Measurements from ENCODE around the gene SMO. TPM values are rescaled to one million over a fixed set of nuclear protein-coding genes. Genes with fewer than 3 reads are reported as not detected.

SMO gene
- total RNA-seq, 1 experiment from 2014 or later = 15.7 TPM

GRCh38 chr7:129210989-129211312, 22.5 kb downstream of the SMO start:
- Histone ChIP-seq H2AFZ (ENCODE audit: low read length) (no peak overlapping the region), H3K36me3 (ENCODE audit: low read depth, low read length) (no peaks in the 10 kb centered on the region), H3K27ac (ENCODE audit: low read length) (no peak overlapping the region), H3F3A (ENCODE audit: low read length, unreplicated experiment) (no peaks in the 10 kb centered on the region), H4K20me1 (ENCODE audit: low read length) (no peaks in the 10 kb centered on the region), H3K4me3 (ENCODE audit: low read length) (no peak overlapping the region), H3K9me2 (replicated peaks; ENCODE audit: low read length) (no peaks in the 10 kb centered on the region), H3K79me2 (ENCODE audit: low read length) (no peaks in the 10 kb centered on the region), H3K9me3 (ENCODE audit: low read length) (no peaks in the 10 kb centered on the region), H3K4me1 (ENCODE audit: insufficient read depth, low read length) (no peaks in the 10 kb centered on the region), H3K9ac (ENCODE audit: low read length) (no peak overlapping the region), H3K4me2 (ENCODE audit: low read length) (no peak overlapping the region), H3K27me3 (ENCODE audit: low read length) (no peaks in the 10 kb centered on the region)
- TF ChIP-seq EZH2phosphoT487 (IDR thresholded peaks at IDR 0.05; ENCODE audit: borderline replicate concordance, low read length) (no peak), EZH2 (IDR thresholded peaks at IDR 0.05; ENCODE audit: low read length, unreplicated experiment) (no peak)
- TF ChIP-seq, protein P1, sequence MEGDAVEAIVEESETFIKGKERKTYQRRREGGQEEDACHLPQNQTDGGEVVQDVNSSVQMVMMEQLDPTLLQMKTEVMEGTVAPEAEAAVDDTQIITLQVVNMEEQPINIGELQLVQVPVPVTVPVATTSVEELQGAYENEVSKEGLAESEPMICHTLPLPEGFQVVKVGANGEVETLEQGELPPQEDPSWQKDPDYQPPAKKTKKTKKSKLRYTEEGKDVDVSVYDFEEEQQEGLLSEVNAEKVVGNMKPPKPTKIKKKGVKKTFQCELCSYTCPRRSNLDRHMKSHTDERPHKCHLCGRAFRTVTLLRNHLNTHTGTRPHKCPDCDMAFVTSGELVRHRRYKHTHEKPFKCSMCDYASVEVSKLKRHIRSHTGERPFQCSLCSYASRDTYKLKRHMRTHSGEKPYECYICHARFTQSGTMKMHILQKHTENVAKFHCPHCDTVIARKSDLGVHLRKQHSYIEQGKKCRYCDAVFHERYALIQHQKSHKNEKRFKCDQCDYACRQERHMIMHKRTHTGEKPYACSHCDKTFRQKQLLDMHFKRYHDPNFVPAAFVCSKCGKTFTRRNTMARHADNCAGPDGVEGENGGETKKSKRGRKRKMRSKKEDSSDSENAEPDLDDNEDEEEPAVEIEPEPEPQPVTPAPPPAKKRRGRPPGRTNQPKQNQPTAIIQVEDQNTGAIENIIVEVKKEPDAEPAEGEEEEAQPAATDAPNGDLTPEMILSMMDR (conservative IDR thresholded peaks at IDR 0.05; ENCODE audit: low read depth, low read length) = no peak
- ChIA-PET CTCF (interaction anchor here (1.2 to 2.3 kb wide), 2 partner anchors 47 to 132 kb away, joined by 4 to 26 read pairs; no protein-coding TSS in a partner anchor), POLR2A (ENCODE audit: unreplicated experiment) (no interaction called here)
- ATAC-seq = no peak
- intact Hi-C loops (cut with micrococcal nuclease) = loop anchor here (1.0 kb wide), 1 partner anchor 47 kb away; no protein-coding TSS in a partner anchor
- no TSS peak for BruUV-seq (replicated peaks)
- no peak for DNase-seq

- ChIA-PET POLR2A (ENCODE audit: unreplicated experiment) (no interaction called here), CTCF (no interaction called here)
- Histone ChIP-seq H4K20me1 (ENCODE audit: low read length) (no peaks in the 10 kb centered on the region), H3K4me1 (ENCODE audit: insufficient read depth, low read length) (no peaks in the 10 kb centered on the region), H3K9me3 (ENCODE audit: low read length) (no peaks in the 10 kb centered on the region), H3K4me2 (ENCODE audit: low read length) (no peak overlapping the region), H3K9ac (ENCODE audit: low read length) (no peak overlapping the region), H2AFZ (ENCODE audit: low read length) (no peak overlapping the region), H3F3A (ENCODE audit: low read length, unreplicated experiment) (no peaks in the 10 kb centered on the region), H3K79me2 (ENCODE audit: low read length) (no peaks in the 10 kb centered on the region), H3K4me3 (ENCODE audit: low read length) (no peak overlapping the region), H3K27ac (ENCODE audit: low read length) (no peak overlapping the region), H3K36me3 (ENCODE audit: low read depth, low read length) (no peaks in the 10 kb centered on the region), H3K27me3 (ENCODE audit: low read length) (no peaks in the 10 kb centered on the region), H3K9me2 (replicated peaks; ENCODE audit: low read length) (no peaks in the 10 kb centered on the region)
- intact Hi-C loops (cut with micrococcal nuclease) = no loop called here
- DNase-seq = no peak
- ATAC-seq = no peak
- TF ChIP-seq EZH2 (IDR thresholded peaks at IDR 0.05; ENCODE audit: low read length, unreplicated experiment) (no peak), EZH2phosphoT487 (IDR thresholded peaks at IDR 0.05; ENCODE audit: borderline replicate concordance, low read length) (no peak)
- TF ChIP-seq, protein P1 (conservative IDR thresholded peaks at IDR 0.05; ENCODE audit: low read depth, low read length) = no peak
- BruUV-seq (replicated peaks) = no TSS peak
Observed at GRCh38 chr7:129212126-129212525, 23.7 kb downstream of the SMO start.

GRCh38 chr7:129212596-129212995, 24.2 kb downstream of the SMO start:
- ATAC-seq (no peak), DNase-seq (no peak)
- Histone ChIP-seq H3K4me2 (ENCODE audit: low read length) (no peak overlapping the region), H3K9me3 (ENCODE audit: low read length) (no peaks in the 10 kb centered on the region), H3K4me3 (ENCODE audit: low read length) (no peak overlapping the region), H3K79me2 (ENCODE audit: low read length) (no peaks in the 10 kb centered on the region), H3K4me1 (ENCODE audit: insufficient read depth, low read length) (no peaks in the 10 kb centered on the region), H2AFZ (ENCODE audit: low read length) (no peak overlapping the region), H4K20me1 (ENCODE audit: low read length) (no peaks in the 10 kb centered on the region), H3K9me2 (replicated peaks; ENCODE audit: low read length) (no peaks in the 10 kb centered on the region), H3F3A (ENCODE audit: low read length, unreplicated experiment) (no peaks in the 10 kb centered on the region), H3K27ac (ENCODE audit: low read length) (no peak overlapping the region), H3K36me3 (ENCODE audit: low read depth, low read length) (no peaks in the 10 kb centered on the region), H3K27me3 (ENCODE audit: low read length) (no peaks in the 10 kb centered on the region), H3K9ac (ENCODE audit: low read length) (no peak overlapping the region)
- ChIA-PET CTCF (no interaction called here), POLR2A (ENCODE audit: unreplicated experiment) (no interaction called here)
- no TSS peak for BruUV-seq (replicated peaks)
- intact Hi-C loops (cut with micrococcal nuclease) = no loop called here
- TF ChIP-seq EZH2 (IDR thresholded peaks at IDR 0.05; ENCODE audit: low read length, unreplicated experiment) (no peak), EZH2phosphoT487 (IDR thresholded peaks at IDR 0.05; ENCODE audit: borderline replicate concordance, low read length) (no peak)
- TF ChIP-seq, protein P1 (conservative IDR thresholded peaks at IDR 0.05; ENCODE audit: low read depth, low read length) = no peak
